ENCODE data around the gene KIF26B. TPM values are rescaled to one million over a fixed set of nuclear protein-coding genes. Genes with fewer than 3 reads are reported as not detected.

Gene KIF26B
- total and polyA plus RNA-seq, 2 of the 4 experiments (the other 2 are of a cell fraction), result 0.53 to 0.54 TPM

DNA sequence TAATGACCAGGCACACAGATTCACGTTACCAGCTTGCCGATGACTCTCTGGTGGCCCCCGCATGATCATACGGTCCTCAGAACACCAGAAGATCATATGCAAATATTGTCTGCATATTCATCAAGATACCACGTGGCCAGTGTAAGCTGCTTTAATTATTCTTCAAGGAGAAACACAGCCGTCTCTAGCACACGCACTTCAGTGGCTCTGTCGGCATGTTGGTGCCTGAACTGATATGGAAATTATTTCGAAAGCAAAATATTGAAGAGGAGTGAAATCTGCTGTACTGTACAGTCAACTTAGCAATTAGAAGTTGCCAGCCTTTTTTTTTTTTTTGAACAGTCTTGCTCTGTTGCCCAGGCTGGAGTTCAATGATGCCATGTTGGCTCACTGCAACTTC, 5.9 kb upstream of the KIF26B start:
- Histone ChIP-seq H3K18ac (ENCODE audit: low read depth, low read length) (no peak overlapping the region), H3K9ac (ENCODE audit: low read depth, low read length) (no peak overlapping the region), H3K23ac (ENCODE audit: low read depth, low read length) (no peak overlapping the region), H2BK5ac (ENCODE audit: low read depth, low read length, poor library complexity, severe bottlenecking) (no peak overlapping the region), H4K20me1 (ENCODE audit: insufficient read depth, low read length) (no peaks in the 10 kb centered on the region), H3K4me1 (ENCODE audit: control insufficient read depth, insufficient read depth, low read length) (no peaks in the 10 kb centered on the region), H3K14ac (replicated peaks; ENCODE audit: low read depth, low read length) (no peak overlapping the region), H2BK120ac (ENCODE audit: low read depth, low read length) (no peak overlapping the region), H2AFZ (replicated peaks; ENCODE audit: low read length, poor library complexity) (no peak overlapping the region), H3K4me2 (ENCODE audit: low read depth, low read length) (no peak overlapping the region), H2AK9ac (replicated peaks; ENCODE audit: low read depth, low read length, poor library complexity) (no peak overlapping the region), H3K79me1 (ENCODE audit: low read depth in 1 of 2, low read length in 2 of 2) (no peaks in the 10 kb centered on the region), H3K9me3 (ENCODE audit: control insufficient read depth, insufficient read depth, low read length) (0 out of 2 replicates have a peak, but pooled peaks cover 2% of the 10 kb centered on the region), H2AK5ac (ENCODE audit: low read depth, low read length) (no peak overlapping the region), H3K27me3 (ENCODE audit: control insufficient read depth, insufficient read depth, low read length) (peaks cover 3% of the 10 kb centered on the region), H4K91ac (ENCODE audit: insufficient read depth, low read depth, low read length) (no peak overlapping the region), H3K4ac (ENCODE audit: low read depth, low read length) (no peak overlapping the region), H4K8ac (ENCODE audit: low read depth in 2 of 2, low read length in 2 of 2) (no peak overlapping the region), H2BK15ac (ENCODE audit: low read depth, low read length) (no peak overlapping the region), H3K27ac (ENCODE audit: insufficient read depth, low read length) (no peak overlapping the region), H2BK20ac (ENCODE audit: low read depth, low read length) (no peak overlapping the region), H3K9me1 (ENCODE audit: insufficient read depth, low read length) (no peaks in the 10 kb centered on the region), H3K36me3 (ENCODE audit: control insufficient read depth, insufficient read depth, low read length) (no peaks in the 10 kb centered on the region), H4K5ac (ENCODE audit: low read depth, low read length) (no peak overlapping the region), H3K4me3 (ENCODE audit: insufficient read depth, low read depth, low read length) (no peak overlapping the region), H3K56ac (ENCODE audit: extremely low read depth, insufficient read depth, low read length) (no peak overlapping the region)
- in situ Hi-C loops (cut with MboI; ENCODE audit: low sequenced_read_pairs), result no loop called here
- TF ChIP-seq RAD21 (IDR thresholded peaks at IDR 0.05; ENCODE audit: low read length) (no peak), MAZ (IDR thresholded peaks at IDR 0.05; ENCODE audit: borderline replicate concordance, low read depth, low read length) (no peak), USF2 (IDR thresholded peaks at IDR 0.05; ENCODE audit: low read depth, low read length) (no peak), POLR2A (IDR thresholded peaks at IDR 0.05; ENCODE audit: low read depth, low read length) (no peak), MAFK (IDR thresholded peaks at IDR 0.05; ENCODE audit: low read depth, low read length) (no peak), CHD1 (IDR thresholded peaks at IDR 0.05; ENCODE audit: low read depth, low read length) (no peak), RFX5 (IDR thresholded peaks at IDR 0.05; ENCODE audit: low read depth, low read length) (no peak), SMC3 (IDR thresholded peaks at IDR 0.05; ENCODE audit: low read depth, low read length) (no peak), MXI1 (IDR thresholded peaks at IDR 0.05; ENCODE audit: borderline replicate concordance, low read depth, low read length) (no peak), BHLHE40 (IDR thresholded peaks at IDR 0.05; ENCODE audit: low read depth, low read length) (no peak), FOS (IDR thresholded peaks at IDR 0.05; ENCODE audit: low read depth, low read length) (no peak), NFE2L2 (IDR thresholded peaks at IDR 0.05; ENCODE audit: low read depth, low read length) (no peak), RCOR1 (IDR thresholded peaks at IDR 0.05; ENCODE audit: insufficient replicate concordance, low read length) (no peak), CEBPB (IDR thresholded peaks at IDR 0.05; ENCODE audit: low read depth, low read length) (no peak)
- TF ChIP-seq, protein P1, sequence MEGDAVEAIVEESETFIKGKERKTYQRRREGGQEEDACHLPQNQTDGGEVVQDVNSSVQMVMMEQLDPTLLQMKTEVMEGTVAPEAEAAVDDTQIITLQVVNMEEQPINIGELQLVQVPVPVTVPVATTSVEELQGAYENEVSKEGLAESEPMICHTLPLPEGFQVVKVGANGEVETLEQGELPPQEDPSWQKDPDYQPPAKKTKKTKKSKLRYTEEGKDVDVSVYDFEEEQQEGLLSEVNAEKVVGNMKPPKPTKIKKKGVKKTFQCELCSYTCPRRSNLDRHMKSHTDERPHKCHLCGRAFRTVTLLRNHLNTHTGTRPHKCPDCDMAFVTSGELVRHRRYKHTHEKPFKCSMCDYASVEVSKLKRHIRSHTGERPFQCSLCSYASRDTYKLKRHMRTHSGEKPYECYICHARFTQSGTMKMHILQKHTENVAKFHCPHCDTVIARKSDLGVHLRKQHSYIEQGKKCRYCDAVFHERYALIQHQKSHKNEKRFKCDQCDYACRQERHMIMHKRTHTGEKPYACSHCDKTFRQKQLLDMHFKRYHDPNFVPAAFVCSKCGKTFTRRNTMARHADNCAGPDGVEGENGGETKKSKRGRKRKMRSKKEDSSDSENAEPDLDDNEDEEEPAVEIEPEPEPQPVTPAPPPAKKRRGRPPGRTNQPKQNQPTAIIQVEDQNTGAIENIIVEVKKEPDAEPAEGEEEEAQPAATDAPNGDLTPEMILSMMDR (conservative IDR thresholded peaks at IDR 0.05; ENCODE audit: low read depth, low read length), result no peak
- TF ChIP-seq, protein P2, sequence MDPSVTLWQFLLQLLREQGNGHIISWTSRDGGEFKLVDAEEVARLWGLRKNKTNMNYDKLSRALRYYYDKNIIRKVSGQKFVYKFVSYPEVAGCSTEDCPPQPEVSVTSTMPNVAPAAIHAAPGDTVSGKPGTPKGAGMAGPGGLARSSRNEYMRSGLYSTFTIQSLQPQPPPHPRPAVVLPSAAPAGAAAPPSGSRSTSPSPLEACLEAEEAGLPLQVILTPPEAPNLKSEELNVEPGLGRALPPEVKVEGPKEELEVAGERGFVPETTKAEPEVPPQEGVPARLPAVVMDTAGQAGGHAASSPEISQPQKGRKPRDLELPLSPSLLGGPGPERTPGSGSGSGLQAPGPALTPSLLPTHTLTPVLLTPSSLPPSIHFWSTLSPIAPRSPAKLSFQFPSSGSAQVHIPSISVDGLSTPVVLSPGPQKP (IDR thresholded peaks at IDR 0.05; ENCODE audit: borderline replicate concordance, low read depth, low read length), result no peak
- ChIA-PET CTCF (interaction anchor here (0.7 kb wide), 2 partner anchors 1301 to 1535 kb away, joined by 3 to 4 read pairs; no protein-coding TSS in a partner anchor), POLR2A (ENCODE audit: unreplicated experiment) (interaction anchor here (0.6 kb wide), 1 partner anchor 43 kb away, joined by 3 read pairs; no protein-coding TSS in a partner anchor)
- intact Hi-C loops (cut with micrococcal nuclease), result no loop called here
- no TSS peak for BruUV-seq (replicated peaks)
- ATAC-seq (ENCODE audit: low read depth), result no peak
- WGBS, 2 experiments (ENCODE audit: extremely low coverage in 2 of 2, insufficient read length in 1 of 2), result no CpG with 5 or more reads among the region's 9 CpGs
- dilution Hi-C loops (cut with HindIII; ENCODE audit: low sequenced_read_pairs, unreplicated experiment), result no loop called here
- DNase-seq, result no peak

All from IMR-90 (cell line).